NCI-H526 (cell line): ENCODE results near the gene SPAG16.

Source experiments
- DNase-seq, 2 experiments: peaks; one replicate each; lab custom pipeline; 2025; lab: John Stamatoyannopoulos, UW

The SPAG16 gene

GRCh38 chr2:213284105-213285090 is at the start of gene SPAG16:
Gene SPAG16, plus strand, starts transcription at chr2:213284464.
- peak; percentile 93 to 98 for DNase-seq

GRCh38 chr2:213234641-213235040 is 49.6 kb upstream of the SPAG16 start:
- DNase-seq = no peak

DNA sequence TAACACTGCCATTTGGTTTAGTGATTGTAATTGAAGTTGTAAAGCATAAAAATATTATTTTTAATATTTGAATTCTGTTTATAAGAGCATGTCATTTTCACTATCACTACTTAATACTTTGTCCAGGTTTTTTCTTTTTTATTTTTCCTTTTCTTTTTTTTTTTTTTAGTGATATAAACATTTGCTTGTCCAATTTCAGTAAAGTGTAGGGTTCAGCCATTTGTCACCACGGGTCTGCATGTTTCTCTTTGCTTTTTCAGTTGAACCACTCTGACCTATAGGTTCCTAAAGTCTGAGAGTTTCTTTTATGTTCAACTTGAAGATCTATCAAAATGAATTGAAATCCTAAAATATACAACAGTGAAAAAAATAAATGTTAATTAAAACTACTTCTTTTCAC is 48.5 kb upstream of the SPAG16 start:
- DNase-seq = no peak

- no peak for DNase-seq
Measured at GRCh38 chr2:213237251-213237650, 47.0 kb upstream of the SPAG16 start.

DNA sequence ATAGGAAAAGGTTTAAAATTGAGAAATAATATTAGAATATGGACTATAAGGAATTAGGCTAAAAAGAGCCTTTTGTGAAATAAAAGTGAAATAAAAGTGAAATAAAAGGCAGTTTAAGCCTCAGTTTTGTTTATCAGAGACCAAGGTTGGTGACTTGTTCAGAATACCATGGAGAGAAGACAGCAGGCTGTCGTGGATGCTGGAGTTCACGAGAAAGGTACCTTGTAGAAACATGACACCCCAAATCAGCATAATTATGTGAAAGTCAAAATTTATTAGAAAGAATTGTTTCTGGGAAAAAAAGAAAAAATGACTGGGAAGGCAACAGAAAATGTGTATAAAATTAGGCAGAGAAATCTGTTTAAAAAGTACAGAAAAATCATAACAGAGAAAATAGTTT is 46.5 kb upstream of the SPAG16 start:
- DNase-seq = no peak

- no peak for DNase-seq
Measured at GRCh38 chr2:213238753-213239495, 45.3 kb upstream of the SPAG16 start.

DNA sequence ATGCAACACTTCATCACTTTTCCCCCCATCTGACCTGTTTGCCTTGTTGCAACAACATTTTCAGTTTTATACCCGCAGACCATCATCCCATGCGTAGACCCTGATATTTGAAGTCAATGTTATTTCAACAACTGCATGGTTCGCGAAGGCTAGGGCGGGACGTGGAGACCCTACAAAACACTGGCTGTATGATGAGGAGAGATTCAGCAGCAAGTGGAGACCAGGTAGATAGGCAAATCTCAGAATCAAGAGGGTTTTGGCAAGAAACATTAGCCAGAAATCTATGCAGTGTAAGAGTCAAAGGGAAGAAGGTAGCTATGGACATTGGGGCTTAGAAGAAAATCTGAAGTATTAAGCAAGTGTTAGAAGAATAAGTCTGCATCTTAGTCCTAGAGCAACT is 42.4 kb upstream of the SPAG16 start:
- no peak for DNase-seq

DNA sequence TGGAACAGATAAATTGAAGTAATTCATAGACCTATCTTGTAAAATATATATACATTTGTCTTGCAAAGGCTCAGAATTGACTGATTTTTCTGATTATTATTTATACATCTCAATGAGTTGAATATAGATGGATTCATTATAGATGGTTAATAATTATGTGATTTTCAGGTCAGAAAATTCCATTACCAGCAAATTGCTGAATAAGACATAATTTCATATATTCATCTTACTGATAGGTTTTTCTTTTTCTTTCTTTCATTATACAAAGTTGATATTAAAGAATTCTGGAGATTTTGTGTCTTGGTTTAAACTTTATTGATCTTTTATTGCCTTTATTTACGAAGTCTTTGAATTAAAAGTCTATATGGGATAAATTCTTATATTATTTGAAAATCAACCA is 41.6 kb upstream of the SPAG16 start:
- DNase-seq = no peak

GRCh38 chr2:213243189-213244044 is 40.8 kb upstream of the SPAG16 start:
- DNase-seq = no peak

DNA sequence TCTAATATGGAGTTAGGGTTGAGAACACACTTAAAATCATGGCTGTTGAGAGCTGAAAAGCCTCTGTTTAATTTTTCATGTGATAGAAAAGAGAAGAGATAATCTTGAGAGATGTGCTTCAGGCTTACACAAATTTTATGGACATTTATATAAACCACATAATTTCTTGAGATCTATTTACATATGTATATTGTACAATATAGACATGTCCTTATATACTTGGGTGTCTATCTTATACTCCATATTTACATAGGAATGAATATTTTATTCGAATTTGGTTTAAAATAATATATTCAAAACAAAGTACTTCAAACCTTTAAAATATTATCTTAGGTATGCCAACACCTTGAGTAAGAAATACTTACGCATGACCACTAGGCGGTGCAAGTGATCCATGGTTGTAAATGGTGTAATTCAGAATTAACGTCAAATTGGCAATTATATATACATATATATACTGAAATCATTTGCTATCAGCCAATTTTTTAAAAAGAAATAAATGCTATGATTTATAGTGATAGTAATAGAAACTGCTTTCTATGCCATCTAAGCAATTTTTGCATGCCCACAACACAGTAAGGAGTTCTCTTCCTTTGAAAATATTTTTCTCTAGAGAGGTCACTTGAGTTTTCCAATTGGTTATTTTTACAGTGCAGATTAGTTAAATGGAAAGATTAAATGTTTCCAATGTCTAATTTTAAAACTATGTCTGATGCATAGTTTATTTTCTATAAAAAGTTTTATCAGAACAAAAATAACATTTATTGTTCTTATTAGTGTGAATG is 37.6 kb upstream of the SPAG16 start:
- DNase-seq = peak in 1 of 2 experiments; percentile 50

- DNase-seq = no peak
Measured at GRCh38 chr2:213247566-213247965, 36.7 kb upstream of the SPAG16 start.

DNA sequence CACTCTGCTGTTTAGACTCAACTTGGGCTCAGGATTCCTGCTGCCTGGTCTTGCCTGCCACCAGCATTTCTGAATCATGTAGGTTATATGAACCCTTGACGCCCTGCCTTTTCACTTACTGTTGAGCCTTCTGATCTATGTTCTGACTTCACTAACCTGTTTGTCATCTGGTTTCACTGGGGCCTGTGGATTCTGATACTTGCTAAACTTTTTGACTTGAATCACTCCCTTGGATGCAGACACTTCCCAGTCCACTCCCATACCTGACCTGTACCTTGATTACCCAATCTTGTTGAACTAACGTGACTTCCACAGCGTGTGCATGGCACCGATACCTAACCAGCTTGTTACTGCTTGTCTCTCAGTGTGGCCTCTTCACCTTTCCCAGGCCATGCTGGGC is 35.6 kb upstream of the SPAG16 start:
- DNase-seq = no peak

DNA sequence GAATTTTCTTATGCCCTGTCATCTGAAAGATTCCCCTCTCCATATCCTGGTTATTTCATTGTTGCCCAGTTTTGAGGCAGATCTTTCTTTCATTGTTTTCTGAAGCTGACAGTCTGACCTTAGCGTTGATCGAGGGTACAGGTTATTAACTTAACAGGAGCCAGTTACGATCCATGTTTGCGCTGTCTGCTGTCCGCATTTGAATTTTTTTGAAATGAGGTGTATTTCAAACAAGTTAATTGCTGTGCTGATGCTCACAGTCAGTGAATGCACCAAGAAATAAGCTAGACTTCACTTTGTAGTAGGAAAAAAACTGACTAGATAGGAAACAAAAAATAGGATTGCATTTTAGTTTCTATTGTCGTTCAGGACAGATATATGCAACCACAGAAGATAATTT is 34.8 kb upstream of the SPAG16 start:
- no peak for DNase-seq

DNA sequence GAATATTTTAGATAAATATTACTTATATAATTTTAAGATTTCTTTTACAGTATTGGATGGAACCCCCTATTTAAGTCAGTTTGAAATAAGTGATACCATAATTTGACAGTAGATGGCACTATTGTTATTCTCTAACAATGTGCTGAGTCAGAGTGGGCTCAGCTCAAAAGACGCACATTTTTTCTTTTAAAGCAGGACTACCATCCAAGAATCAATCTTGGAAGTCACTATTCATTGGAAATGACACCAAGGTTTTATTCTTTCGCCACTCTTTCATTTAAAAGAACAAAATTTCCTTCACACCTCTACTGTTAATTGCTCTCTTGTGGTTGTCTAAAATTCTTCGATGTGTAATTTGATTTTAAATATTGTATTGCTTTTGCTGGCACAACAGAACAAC is 32.6 kb upstream of the SPAG16 start:
- DNase-seq = peak; percentile 42 to 76

GRCh38 chr2:213252206-213252605 is 32.1 kb upstream of the SPAG16 start:
- no peak for DNase-seq

DNA sequence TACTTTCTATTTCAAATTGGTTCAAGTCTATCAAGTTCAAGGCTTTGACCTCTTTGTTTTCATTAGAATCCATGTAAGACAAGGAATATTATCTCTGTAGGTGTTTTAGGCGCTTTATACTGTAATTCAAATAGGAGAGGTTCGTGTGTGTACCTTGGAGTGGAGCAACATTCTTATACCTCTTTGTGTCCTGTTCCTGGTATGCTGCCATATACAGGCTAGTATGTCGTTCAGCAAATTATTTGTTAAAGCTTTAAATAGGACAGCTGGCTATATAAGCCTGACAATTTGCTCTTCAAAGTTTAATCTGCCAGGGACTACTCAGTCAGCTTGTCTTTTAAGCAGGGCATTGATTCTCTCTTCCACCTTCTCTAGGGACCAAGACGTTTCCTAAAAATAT is 31.1 kb upstream of the SPAG16 start:
- DNase-seq = no peak

DNA sequence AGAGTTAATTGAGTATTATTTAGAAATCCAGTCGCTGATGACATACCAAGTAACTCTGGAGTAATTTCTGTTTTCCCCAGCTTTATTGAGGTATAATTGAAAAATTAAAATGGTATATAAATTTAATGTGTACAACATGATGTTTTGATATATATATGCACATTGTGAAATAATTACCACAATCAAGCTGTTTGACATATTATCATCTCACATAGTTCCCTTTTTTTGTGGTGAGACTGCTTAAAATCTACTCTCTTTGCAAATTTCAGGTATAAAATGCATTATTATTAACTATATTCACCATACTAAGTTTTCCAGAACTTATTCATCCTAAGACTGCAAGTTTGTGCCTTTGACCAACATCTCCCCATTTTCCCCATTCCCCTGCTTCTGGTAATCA is 25.0 kb upstream of the SPAG16 start:
- DNase-seq = no peak

GRCh38 chr2:213261237-213261636 is 23.0 kb upstream of the SPAG16 start:
- DNase-seq = no peak

- DNase-seq = no peak
Measured at GRCh38 chr2:213261715-213262114, 22.5 kb upstream of the SPAG16 start.

DNA sequence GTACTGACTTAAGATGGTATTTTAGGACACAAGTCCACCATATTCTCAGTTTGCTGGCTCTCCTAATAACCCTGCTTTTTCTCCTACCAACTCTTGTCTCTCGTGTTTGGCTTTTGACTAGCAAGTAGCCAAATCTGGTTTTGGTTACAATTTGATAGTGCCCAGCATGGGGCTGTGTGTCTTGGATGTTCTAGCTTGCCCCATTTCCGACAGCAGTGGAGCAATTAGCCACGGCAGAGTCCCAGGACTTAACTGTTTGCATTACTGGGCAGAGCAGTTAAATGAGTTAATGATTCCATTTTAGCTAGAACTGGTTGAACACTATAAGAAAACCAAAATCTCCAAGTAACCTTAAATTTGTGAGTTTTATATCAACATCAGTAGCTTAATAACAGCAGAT is 18.6 kb upstream of the SPAG16 start:
- DNase-seq = no peak

- no peak for DNase-seq
Measured at GRCh38 chr2:213266421-213266820, 17.8 kb upstream of the SPAG16 start.
